Dedifferentiated amniotic fluid mesenchymal stem cell (primary cell): ENCODE data around the gene C6orf89.

Experiments used
- DNase-seq: peaks from one replicate; pipeline ENCODE4 v3.0.0-alpha.2; 2016; ENCODE audit errors: extremely low spot score

C6orf89 gene

GRCh38 chr6:36852481-36853147, 33.1 kb upstream of the C6orf89 start:
- no peak for DNase-seq

GRCh38 chr6:36853325-36853724, 32.4 kb upstream of the C6orf89 start:
- DNase-seq: peak; percentile 75

- no peak for DNase-seq
Observed at GRCh38 chr6:36855750-36856149, 30.0 kb upstream of the C6orf89 start.

- DNase-seq: no peak
Observed at GRCh38 chr6:36856277-36856676, 29.5 kb upstream of the C6orf89 start.

- no peak for DNase-seq
Observed at GRCh38 chr6:36857325-36857724, 28.4 kb upstream of the C6orf89 start.

- DNase-seq: no peak
Observed at GRCh38 chr6:36858407-36858981, 27.3 kb upstream of the C6orf89 start.

- DNase-seq: no peak
Observed at GRCh38 chr6:36860126-36860525, 25.6 kb upstream of the C6orf89 start.

GRCh38 chr6:36862164-36862847, 23.4 kb upstream of the C6orf89 start:
- DNase-seq: no peak

- DNase-seq: no peak
Observed at GRCh38 chr6:36862848-36863382, 22.8 kb upstream of the C6orf89 start.

- no peak for DNase-seq
Observed at GRCh38 chr6:36863670-36864540, 21.8 kb upstream of the C6orf89 start.

- no peak for DNase-seq
Observed at GRCh38 chr6:36865835-36866234, 19.9 kb upstream of the C6orf89 start.

GRCh38 chr6:36867471-36868224, 18.1 kb upstream of the C6orf89 start:
- DNase-seq: no peak

GRCh38 chr6:36871686-36872085, 14.1 kb upstream of the C6orf89 start:
- no peak for DNase-seq

- DNase-seq: no peak
Observed at GRCh38 chr6:36873115-36873514, 12.6 kb upstream of the C6orf89 start.

GRCh38 chr6:36873612-36874442, 11.9 kb upstream of the C6orf89 start:
- DNase-seq: no peak

- peak; percentile 91 for DNase-seq
Observed at GRCh38 chr6:36874443-36875249, 11.1 kb upstream of the C6orf89 start, which contains the start of gene PPIL1. PPIL1 (minus strand) TSS chr6:36874803; CDS start chr6:36874772, 31 bp downstream.

GRCh38 chr6:36875250-36875633, 10.5 kb upstream of the C6orf89 start:
- DNase-seq: no peak

- no peak for DNase-seq
Observed at GRCh38 chr6:36884610-36885009, 1.1 kb upstream of the C6orf89 start.

- no peak for DNase-seq
Observed at GRCh38 chr6:36886950-36887618, 1.3 kb downstream of the C6orf89 start.
